Lung (tissue), 16 donors: ENCODE data around the gene ANP32A. TPM values are rescaled to one million over a fixed set of nuclear protein-coding genes. Genes with fewer than 3 reads are reported as not detected.
"Not testable (repeated sequence)": the region's sequence is repeated elsewhere in the genome, so short reads cannot be mapped to it uniquely, and the experiment has no call there.

Source experiments
- ATAC-seq: fragments of 200-7000 bp; cut with Tn5 transposase; one replicate; pipeline ENCODE4 v1.9.1; 2020; ENCODE audit warnings: moderate number of reproducible peaks; ENCODE audit not compliant: insufficient read depth, low FRiP score
- DNase-seq, 3 donors: peaks; one replicate each; pipeline ENCODE4 v3.0.0-alpha.2; 2013 to 2017
- H3K27ac ChIP-seq, 2 donors: one replicate each; pipeline ENCODE4 v1.5.1; 2013; ENCODE audit warnings: mild to moderate bottlenecking in 2 of 2, moderate library complexity in 2 of 2, control low read depth in 1 of 2, inconsistent platforms in 1 of 2, low read depth in 1 of 2, low read length in 1 of 2
- H3K27me3 ChIP-seq, 3 donors: one replicate each; pipeline ENCODE4 v1.5.1; 2013; ENCODE audit warnings: low read length in 2 of 3; ENCODE audit not compliant: control insufficient read depth in 3 of 3, insufficient read depth in 3 of 3
- H3K36me3 ChIP-seq, 4 donors: one replicate each; pipeline ENCODE4 v1.5.1; 2013; ENCODE audit warnings: low read length in 4 of 4, mild to moderate bottlenecking in 1 of 4, moderate library complexity in 1 of 4; ENCODE audit not compliant: control insufficient read depth in 4 of 4, insufficient read depth in 4 of 4
- H3K4me1 ChIP-seq, 5 donors: one replicate each; pipeline ENCODE4 v1.5.1; 2013; ENCODE audit warnings: low read length in 5 of 5, mild to moderate bottlenecking in 2 of 5, moderate library complexity in 1 of 5; ENCODE audit not compliant: control insufficient read depth in 5 of 5, insufficient read depth in 5 of 5
- H3K4me3 ChIP-seq: one replicate; pipeline ENCODE4 v1.5.1; 2013; ENCODE audit warnings: mild to moderate bottlenecking, control low read depth, moderate library complexity
- H3K9ac ChIP-seq, 2 donors: one replicate each; pipeline ENCODE4 v1.5.1; 2013; ENCODE audit warnings: low read length in 2 of 2, control low read depth in 1 of 2; ENCODE audit not compliant: insufficient read depth in 1 of 2
- H3K9me3 ChIP-seq, 4 donors: one replicate each; pipeline ENCODE4 v1.5.1; 2013; ENCODE audit warnings: low read length in 3 of 4, mild to moderate bottlenecking in 1 of 4, moderate library complexity in 1 of 4; ENCODE audit not compliant: control insufficient read depth in 4 of 4, insufficient read depth in 3 of 4
- WGBS, 2 donors: extraction: QIAGEN DNeasy Blood & Tissue Kit; methylation state at CpG; one replicate each; pipeline ENCODE4 v1.1.7; 2013; 5-methylcytosine and 5-hydroxymethylcytosine counted together
- long read RNA-seq, 5 donors: transcript quantifications; one replicate each; lab custom pipeline, GENCODE V29; 2026
- polyA plus RNA-seq, 2 donors: library from polyadenylated mRNA; stranded (reverse); fragments of 200-250 nt; gene quantifications; one replicate each; pipeline ENCODE4 v1.2.1, GENCODE V29; 2013
- total RNA-seq, 2 donors: library from RNA; depleted of rRNA in 1 of 2; stranded (reverse); fragments of >200 nt in 1 of 2; gene quantifications; one replicate each; pipeline ENCODE4 v1.2.1, GENCODE V29; 2014 to 2021
- TF ChIP-seq, protein P1 (sequence below): IDR thresholded peaks from 2 replicates; pipeline ENCODE4 v1.5.1; 2012; ENCODE audit warnings: mild to moderate bottlenecking; ENCODE audit errors: control extremely low read depth, extremely low read depth
- donor health status: control.
- donor health status: control.
- donor health status: Bipolar disorder and iron deficiency.
- donor health status: healthy.
- donor health status: DM: yes; HTN: yes; CAD: no.

ANP32A gene
- total RNA-seq: 100 to 1,000 TPM; 105 to 197 TPM
- polyA plus RNA-seq: 100 to 1,000 TPM; 109 to 117 TPM
- long read RNA-seq, donor 1, transcript ANP32A-208 (3 exons, 707 nt): minor isoform, 41 of 152 reads
- long read RNA-seq, donor 1, transcript ANP32A-203 (7 exons, 2,440 nt): major isoform, 70 of 152 reads
- long read RNA-seq, donor 1, partial matches to known transcripts: 33 of 152 reads
- long read RNA-seq, donor 1, other reads (novel, unspliced or antisense): 5 of 152 reads
- long read RNA-seq, donor 2, transcript ANP32A-203 (7 exons, 2,440 nt): minor isoform, 15 of 50 reads
- long read RNA-seq, donor 2, transcript ANP32A-208 (3 exons, 707 nt): major isoform, 27 of 50 reads
- long read RNA-seq, donor 2, partial matches to known transcripts: 5 of 50 reads
- long read RNA-seq, donor 2, other reads (novel, unspliced or antisense): 0 of 50 reads
- long read RNA-seq, donor 3, transcript ANP32A-208 (3 exons, 707 nt): minor isoform, 21 of 88 reads
- long read RNA-seq, donor 3, transcript ANP32A-203 (7 exons, 2,440 nt): major isoform, 26 of 88 reads
- long read RNA-seq, donor 3, partial matches to known transcripts: 28 of 88 reads
- long read RNA-seq, donor 3, other reads (novel, unspliced or antisense): 6 of 88 reads
- long read RNA-seq, donor 4, transcript ANP32A-208 (3 exons, 707 nt): major isoform, 31 of 91 reads
- long read RNA-seq, donor 4, transcript ANP32A-207 (2 exons, 2,015 nt): minor isoform, 9 of 91 reads
- long read RNA-seq, donor 4, transcript ANP32A-203 (7 exons, 2,440 nt): minor isoform, 25 of 91 reads
- long read RNA-seq, donor 4, partial matches to known transcripts: 24 of 91 reads
- long read RNA-seq, donor 4, other reads (novel, unspliced or antisense): 0 of 91 reads
- long read RNA-seq, donor 5, transcript ANP32A-203 (7 exons, 2,440 nt): major isoform, 77 of 196 reads
- long read RNA-seq, donor 5, transcript ANP32A-207 (2 exons, 2,015 nt): minor isoform, 5 of 196 reads
- long read RNA-seq, donor 5, transcript ANP32A-208 (3 exons, 707 nt): minor isoform, 55 of 196 reads
- long read RNA-seq, donor 5, partial matches to known transcripts: 47 of 196 reads
- long read RNA-seq, donor 5, other reads (novel, unspliced or antisense): 11 of 196 reads

DNA sequence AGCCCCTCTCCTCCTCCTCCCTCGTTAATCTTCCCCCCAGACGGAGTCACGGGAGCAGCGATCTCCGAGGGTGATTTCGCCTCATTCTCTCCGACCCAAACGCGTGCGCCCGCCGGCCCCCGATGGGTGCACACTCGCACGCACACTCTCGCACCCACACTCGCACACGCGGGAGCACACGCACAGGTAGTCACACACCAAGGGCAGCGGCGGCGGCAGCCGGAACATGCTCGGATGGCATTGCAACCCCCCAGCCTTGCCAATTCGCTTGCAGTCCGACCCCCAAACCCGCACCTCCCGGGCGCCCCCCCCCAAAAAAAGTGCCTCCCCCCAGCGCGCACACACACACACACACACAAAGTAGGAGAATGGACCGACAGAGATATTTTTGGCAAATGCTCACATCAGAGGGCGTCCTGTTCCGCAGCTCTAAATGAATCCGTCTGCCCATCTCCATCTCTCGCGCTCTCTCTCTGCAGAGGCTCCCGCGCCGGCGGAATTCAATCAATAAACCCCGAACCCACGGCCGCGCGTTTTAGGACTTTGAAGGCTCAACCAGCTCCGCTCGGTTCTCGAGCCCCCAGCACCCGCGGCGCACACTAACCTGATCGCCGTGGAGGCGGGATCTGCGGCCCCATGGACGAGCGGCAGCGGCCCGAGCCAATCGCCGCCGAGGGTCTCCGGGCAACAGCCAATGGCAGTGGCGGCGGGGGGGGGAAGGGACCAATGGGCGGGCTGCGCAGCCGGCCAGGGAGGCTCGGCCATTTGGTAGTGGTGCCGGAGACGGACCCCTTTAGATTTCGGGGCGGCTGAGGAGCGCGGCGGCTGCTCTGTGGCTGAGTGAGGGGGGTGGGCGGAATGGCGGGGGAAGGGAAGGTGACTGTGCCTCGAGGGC is at the start of gene ANP32A:
ANP32A (minus strand) TSS at position 601 of the 895 bp plus-strand sequence; CDS start at position 457, 144 bp downstream.
- DNase-seq: peak; percentile 96 to 99 (median 98)
- no peaks in the 10 kb centered on the region for H3K9me3 ChIP-seq
- peak within 1 kb of the TSS; percentile 78 to 98 for H3K9ac ChIP-seq
- H3K27ac ChIP-seq: peak within 1 kb of the TSS; percentile 97 to 98
- H3K36me3 ChIP-seq: peaks cover 0 to 8% (median 0%) of the 10 kb centered on the region in 4 donors
- no peaks in the 10 kb centered on the region for H3K27me3 ChIP-seq
- TF ChIP-seq, protein P1, sequence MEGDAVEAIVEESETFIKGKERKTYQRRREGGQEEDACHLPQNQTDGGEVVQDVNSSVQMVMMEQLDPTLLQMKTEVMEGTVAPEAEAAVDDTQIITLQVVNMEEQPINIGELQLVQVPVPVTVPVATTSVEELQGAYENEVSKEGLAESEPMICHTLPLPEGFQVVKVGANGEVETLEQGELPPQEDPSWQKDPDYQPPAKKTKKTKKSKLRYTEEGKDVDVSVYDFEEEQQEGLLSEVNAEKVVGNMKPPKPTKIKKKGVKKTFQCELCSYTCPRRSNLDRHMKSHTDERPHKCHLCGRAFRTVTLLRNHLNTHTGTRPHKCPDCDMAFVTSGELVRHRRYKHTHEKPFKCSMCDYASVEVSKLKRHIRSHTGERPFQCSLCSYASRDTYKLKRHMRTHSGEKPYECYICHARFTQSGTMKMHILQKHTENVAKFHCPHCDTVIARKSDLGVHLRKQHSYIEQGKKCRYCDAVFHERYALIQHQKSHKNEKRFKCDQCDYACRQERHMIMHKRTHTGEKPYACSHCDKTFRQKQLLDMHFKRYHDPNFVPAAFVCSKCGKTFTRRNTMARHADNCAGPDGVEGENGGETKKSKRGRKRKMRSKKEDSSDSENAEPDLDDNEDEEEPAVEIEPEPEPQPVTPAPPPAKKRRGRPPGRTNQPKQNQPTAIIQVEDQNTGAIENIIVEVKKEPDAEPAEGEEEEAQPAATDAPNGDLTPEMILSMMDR: no peak
- H3K4me3 ChIP-seq: peak within 1 kb of the TSS; percentile 92
- 0% methylated on average over 73 to 81 of the region's 81 CpGs for WGBS, 2 donors
- peaks cover 7 to 29% (median 8%) of the 10 kb centered on the region in 5 donors for H3K4me1 ChIP-seq
- peak; percentile 83 for ATAC-seq

DNA sequence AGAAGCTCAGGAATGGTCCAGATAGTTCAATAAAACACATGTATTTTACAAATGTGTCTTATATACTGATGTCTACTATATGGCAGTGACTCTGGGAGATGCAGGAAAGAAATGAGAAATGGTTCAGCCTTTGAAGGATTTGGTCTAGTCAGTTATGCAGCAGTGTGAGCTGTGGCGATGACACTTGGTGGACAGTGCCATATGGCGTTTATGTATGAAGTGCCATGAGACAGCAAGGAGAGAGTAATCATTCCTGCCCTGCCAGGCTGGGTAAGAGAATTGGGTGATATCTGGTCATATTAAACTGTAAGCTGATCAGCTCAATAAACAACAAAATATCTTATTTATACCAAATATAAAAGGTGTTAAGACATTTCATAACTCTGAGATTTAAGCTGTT is 47.6 kb upstream of the ANP32A start:
- TF ChIP-seq, protein P1: no peak
- ATAC-seq: no peak
- WGBS, 2 donors: 91 to 92% methylated on average over 2 of the region's 2 CpGs
- Histone ChIP-seq H3K4me3 (no peak overlapping the region), H3K9me3 (peaks cover 0 to 5% (median 1%) of the 10 kb centered on the region in 4 donors), H3K9ac (no peak overlapping the region), H3K4me1 (peaks cover 0 to 7% (median 0%) of the 10 kb centered on the region in 5 donors), H3K36me3 (no peaks in the 10 kb centered on the region), H3K27ac (no peak overlapping the region), H3K27me3 (no peaks in the 10 kb centered on the region)
- no peak for DNase-seq

DNA sequence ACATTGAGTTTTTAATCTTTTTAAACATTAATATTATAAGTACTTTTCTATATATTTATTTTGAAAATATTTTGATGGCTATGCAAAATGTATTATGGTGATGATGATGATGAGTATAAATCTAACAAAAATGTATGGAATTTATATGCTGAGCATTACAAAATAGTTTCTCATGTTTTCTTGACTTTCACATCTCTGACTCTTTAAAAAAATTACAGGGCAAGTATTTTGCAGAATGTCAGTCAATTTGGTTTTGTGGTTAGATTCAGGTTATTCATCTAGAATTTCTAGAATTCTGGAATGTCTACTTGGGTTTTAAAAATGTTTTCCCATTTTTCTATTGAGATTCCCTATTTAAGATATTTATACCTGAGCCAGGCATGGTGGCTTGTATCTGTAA is 41.7 kb upstream of the ANP32A start:
- no peak overlapping the region for H3K4me3 ChIP-seq
- no peak overlapping the region for H3K27ac ChIP-seq
- H3K36me3 ChIP-seq: no peaks in the 10 kb centered on the region
- H3K27me3 ChIP-seq: no peaks in the 10 kb centered on the region
- no peak for ATAC-seq
- DNase-seq: no peak
- H3K9ac ChIP-seq: no peak overlapping the region
- no peaks in the 10 kb centered on the region for H3K4me1 ChIP-seq
- TF ChIP-seq, protein P1: no peak
- H3K9me3 ChIP-seq: peaks cover 0 to 9% (median 4%) of the 10 kb centered on the region in 4 donors

DNA sequence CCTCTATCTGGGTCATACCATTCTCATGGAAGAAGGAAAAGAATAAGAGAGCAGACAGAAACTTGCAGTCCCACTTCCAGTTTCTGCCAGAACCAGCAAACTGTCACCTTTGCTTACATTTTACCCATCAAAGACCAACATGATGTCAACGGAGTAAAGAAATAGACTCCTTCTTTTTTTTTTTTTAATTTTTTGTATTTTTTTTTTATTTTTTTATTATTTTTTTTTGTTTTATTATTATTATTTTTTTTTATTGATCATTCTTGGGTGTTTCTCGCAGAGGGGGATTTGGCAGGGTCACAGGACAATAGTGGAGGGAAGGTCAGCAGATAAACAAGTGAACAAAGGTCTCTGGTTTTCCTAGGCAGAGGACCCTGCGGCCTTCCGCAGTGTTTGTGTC is 38.0 kb upstream of the ANP32A start:
- WGBS, 2 donors: 85 to 91% methylated on average over 2 of the region's 4 CpGs
- not testable (repeated sequence) for H3K4me3 ChIP-seq, H3K27me3 ChIP-seq, ATAC-seq, H3K4me1 ChIP-seq, H3K9me3 ChIP-seq, H3K9ac ChIP-seq, DNase-seq, H3K27ac ChIP-seq, H3K36me3 ChIP-seq

DNA sequence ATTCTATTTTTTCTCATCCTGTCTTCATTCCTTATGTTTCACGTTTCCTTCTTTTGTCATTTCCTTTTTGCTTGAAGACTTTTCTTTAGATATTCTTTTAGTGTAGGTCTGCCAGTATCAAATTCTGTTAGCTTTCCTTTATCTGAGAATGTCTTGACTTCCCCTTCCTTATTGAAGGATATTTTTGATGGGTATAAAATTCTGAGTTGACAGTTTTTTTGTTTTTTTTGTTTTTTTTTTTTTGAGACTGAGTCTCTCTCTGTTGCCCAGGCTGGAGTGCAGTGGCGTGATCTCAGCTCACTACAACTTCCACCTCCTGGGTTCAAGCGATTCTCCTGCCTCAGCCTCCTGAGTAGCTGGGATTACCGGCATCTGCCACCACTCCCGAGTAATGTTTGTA is 36.7 kb upstream of the ANP32A start:
- not testable (repeated sequence) for DNase-seq, ATAC-seq, H3K4me1 ChIP-seq, H3K27ac ChIP-seq, H3K4me3 ChIP-seq, H3K36me3 ChIP-seq, H3K9me3 ChIP-seq, H3K27me3 ChIP-seq, H3K9ac ChIP-seq
- WGBS, 2 donors: 91 to 95% methylated on average over 5 of the region's 5 CpGs
